Hippocampal formation (tissue), 2 donors: ENCODE measurements around the gene BCAR1.
"Not testable (repeated sequence)": the region's sequence is repeated elsewhere in the genome, so short reads cannot be mapped to it uniquely, and the experiment has no call there.

Experiments used
- DNase-seq, 2 donors: peaks; one replicate each; lab custom pipeline; 2025; lab: John Stamatoyannopoulos, UW

BCAR1 gene, protein sequence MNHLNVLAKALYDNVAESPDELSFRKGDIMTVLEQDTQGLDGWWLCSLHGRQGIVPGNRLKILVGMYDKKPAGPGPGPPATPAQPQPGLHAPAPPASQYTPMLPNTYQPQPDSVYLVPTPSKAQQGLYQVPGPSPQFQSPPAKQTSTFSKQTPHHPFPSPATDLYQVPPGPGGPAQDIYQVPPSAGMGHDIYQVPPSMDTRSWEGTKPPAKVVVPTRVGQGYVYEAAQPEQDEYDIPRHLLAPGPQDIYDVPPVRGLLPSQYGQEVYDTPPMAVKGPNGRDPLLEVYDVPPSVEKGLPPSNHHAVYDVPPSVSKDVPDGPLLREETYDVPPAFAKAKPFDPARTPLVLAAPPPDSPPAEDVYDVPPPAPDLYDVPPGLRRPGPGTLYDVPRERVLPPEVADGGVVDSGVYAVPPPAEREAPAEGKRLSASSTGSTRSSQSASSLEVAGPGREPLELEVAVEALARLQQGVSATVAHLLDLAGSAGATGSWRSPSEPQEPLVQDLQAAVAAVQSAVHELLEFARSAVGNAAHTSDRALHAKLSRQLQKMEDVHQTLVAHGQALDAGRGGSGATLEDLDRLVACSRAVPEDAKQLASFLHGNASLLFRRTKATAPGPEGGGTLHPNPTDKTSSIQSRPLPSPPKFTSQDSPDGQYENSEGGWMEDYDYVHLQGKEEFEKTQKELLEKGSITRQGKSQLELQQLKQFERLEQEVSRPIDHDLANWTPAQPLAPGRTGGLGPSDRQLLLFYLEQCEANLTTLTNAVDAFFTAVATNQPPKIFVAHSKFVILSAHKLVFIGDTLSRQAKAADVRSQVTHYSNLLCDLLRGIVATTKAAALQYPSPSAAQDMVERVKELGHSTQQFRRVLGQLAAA

DNA sequence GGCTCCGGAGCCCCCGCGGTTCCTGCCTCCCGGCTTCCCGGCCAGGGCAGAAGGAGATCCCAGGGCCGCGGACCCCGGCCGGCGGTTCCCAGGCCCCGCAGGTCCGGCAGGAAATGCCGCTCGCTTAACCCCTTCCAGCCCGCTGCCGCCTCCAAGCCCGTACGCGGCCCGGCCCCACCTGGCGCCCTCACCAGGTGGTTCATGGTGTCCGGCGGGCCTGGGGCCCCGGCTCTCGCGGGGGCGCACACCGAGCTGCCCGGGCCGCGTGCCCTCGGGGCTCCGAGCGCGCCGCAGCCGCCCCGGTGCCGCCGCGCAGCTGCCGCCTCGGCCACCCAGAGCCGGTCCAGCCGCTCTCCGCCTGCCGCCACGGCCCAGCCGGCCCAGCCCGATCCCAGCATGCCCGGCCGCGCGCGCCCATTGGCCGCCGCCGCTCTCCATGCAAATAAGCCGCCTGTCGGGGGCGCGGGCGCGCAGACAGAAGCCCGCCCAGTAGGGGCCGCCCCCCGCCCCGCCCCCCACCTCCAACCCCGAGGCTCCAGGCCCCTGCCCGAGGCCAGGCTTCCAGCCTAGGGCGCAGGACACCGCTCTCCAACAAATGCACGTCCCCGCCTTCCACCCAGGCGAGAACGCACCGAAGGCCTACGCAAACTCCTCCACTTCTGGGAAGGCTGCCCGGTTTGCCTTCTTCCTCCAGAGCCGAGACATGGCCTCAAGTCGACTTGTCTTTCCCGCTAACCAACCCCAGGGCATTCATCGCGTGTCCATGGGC, at the start of gene BCAR1:
BCAR1 (minus strand) TSS at position 345 of the 769 bp plus-strand sequence; CDS start at position 203, 142 bp downstream.
- peak; percentile 78 to 87 for DNase-seq

DNA sequence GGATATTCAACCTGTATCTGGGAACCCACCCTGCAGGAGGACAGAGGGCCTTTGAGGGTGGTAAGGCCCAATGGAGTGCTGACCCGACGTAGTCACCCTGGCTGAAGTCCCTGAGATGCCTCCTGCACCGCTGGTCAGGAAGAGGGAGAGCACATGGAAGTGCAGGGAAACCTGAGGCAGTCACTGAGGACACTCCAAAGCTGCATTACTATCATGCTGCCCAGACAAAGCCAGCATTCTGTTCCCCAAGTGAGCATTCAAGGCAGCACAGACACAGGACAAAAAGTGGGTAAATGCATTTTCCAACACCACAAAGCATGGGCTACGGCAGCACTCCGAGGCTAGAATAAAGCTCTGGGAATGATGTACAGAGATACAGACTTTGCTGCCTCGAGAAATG, 46.8 kb upstream of the BCAR1 start:
- peak in 1 of 2 donors; percentile 35 for DNase-seq

DNA sequence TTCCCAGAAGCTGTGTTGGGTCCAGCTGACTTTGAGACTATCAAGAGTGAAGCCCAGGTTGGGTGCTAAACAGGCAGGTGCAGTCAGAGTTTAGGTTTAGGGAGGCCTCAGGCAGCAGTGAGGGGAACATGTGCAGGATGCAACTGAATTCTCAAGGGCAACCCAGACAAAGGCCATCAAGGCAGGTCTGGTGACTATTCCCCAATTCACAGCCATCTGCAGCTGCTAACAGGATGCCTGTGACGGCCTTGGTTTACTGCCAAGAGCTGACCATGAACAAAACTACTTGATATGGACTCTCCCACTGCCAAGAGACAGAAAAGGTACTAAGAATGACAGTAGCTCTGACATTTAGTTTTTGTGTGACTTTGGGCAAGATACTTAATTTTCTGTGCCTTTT, 45.2 kb upstream of the BCAR1 start:
- DNase-seq: peak in 1 of 2 donors; percentile 18

DNA sequence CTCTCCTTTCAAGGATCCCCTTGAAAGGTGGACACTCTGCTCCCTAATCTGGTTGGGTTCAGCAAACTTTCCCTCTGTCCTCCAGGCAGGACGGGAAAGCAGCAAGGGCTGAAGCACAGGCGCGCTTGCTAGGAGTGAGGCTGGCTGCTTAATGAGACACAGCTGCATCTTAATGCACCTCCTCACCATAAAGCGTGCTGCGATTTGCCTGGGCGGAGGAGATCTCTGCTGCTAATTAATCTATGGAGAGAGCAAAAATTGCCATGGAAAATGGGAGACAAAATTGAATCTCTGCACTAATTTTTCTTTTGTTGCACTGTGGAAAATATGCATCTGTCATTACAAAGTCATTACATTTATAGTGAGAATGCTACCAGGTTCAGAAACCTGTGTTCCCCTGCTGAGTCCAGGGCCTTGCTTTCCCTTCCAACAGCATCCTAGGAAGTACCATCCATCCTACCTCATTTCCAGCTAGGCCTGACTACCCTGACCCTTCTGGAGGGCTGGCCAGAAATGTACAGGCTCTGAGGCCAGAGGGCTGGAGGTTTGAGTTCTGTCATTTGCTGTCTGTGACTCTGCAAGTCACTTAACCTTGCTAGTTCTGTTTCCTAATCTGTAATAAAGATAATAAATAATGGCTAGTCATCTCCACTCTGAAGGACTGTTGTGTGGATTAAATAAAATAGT, 43.5 kb upstream of the BCAR1 start:
- DNase-seq: no peak

DNA sequence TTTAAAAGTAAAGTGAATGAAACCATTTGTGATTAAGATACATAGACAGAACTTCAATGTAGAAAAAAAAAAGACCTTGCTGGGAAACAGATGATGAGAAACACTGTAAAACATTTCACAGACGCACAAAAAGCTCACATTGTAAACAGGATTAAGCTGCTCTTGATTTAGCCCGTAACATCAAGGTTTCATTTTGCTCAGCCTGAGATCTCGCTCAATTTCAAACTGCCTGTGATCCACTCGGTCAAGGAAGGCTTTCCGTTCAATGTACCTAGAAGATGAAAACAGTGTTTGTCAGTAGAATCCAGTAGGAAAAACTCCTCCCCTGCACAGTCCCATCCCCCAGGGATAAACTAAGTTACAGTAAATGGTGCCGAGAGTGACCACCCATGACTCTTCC, 42.3 kb upstream of the BCAR1 start:
- DNase-seq: no peak

DNA sequence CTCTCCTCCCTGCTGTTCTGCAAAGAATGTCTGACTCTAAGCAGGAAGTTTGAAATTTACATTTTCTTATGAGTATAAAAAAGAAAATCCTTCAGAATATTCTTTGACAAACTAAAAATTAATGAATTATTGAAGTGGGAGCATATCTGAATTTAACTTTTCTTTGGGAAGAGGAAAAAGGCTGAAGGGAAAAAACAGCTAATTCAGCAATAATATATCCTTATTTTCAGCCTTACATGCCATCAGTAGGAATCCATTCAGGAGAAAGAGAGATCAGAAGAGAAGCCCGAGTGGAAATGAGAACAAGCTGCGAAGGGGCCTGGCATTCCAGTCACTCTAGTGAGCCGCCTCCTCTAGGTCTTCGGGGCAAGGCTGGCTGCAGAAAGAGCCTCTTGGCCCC, 41.7 kb upstream of the BCAR1 start:
- DNase-seq: no peak

DNA sequence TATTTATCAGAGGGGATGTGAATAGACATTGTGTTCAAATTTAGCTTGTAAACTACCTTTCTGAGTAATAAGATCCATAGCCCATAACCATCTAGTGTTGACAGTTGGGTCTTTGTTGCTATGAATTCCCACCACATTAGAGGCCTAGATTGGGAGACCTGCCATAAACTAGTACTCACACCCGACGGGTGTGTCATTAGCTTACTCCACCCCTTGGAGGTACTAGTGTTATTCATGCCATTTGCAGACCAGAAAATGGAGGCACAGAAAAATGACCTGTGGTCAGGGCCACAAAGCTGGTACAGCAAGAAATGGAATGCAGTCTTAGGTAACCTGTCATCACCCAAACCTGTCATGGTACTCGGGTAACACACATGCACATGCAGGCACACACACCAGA, 41.3 kb upstream of the BCAR1 start:
- DNase-seq: no peak

DNA sequence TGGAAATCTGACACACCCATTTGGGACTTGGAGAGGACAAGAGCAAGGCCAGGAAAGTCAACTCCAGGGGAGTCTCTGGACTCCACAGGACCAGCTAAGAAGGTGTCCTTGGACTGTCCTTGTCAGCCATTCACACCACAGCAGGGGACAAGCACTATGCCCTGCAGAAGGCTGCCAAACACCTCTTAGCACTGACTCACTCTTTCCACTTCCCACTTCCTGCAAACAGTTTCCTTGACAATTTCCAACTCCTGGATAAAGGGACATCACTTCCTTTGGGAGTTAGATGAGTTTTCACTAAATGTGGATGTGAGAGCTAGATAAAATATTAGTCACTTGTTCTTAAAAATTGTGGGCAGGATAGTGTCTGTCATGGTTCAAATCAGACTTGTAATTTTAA, 37.8 kb upstream of the BCAR1 start:
- DNase-seq: no peak

DNA sequence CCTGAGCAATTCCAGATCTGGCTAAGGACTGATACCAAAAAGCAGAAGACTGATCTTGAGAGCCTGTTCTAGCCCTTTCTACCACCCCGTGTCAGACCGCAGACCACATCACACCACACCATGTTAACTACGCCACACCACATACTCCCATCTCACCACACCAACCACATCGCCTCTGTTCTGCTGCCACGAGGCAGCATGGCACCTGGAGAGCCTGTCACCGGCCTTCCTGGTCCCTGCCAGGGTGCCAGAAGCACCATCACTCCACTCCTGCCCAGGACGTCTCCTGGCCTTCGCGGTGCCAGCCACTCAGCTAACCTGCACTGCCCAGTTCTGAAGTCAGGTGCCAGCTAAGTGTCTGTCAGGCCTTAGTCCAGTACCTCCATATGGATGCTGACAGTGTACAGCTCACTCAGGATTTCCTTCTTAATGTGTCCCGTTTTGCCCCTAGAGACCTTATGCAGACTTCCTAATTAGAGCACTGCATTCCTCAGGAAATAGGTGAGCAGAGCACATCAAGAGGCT, 37.2 kb upstream of the BCAR1 start:
- DNase-seq: no peak

DNA sequence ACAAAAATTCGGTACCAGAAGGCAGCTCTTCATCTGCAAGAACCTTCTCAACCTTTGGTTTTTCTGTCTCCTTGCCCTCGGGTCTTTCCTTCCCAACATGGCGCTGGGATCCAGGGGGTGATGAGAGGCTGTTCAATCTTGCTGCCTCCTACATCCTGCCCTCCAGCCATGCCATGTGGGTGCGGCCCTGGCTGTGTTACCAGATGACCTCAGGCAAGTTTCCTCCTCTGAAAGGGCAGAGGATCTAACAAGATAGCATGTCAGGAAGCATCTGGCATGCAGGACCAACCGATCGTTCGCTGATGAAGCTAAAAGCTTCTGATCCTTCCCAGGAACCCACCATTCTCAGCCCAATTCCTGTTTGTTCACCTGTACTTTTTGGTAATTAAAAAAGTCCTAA, 36.8 kb upstream of the BCAR1 start:
- DNase-seq: no peak

DNA sequence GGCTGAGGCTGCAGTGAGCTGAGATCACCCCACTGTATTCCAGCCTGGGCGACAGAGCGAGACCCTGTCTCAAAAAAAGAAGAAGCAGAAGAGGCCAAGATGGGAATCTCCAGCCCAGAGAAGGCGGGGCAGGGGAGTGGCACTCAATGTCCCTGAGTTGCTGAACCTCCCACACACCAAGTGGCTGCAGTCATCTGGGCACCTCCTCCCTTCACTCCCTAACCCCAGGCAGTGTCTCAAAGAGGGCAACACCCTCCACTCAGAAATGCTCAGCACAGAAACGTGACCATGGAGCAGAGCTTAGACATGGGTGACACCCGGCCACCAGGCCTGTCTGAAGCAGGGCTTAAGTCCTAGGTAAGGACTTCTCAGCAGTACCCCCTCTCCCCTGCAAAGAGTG, 36.3 kb upstream of the BCAR1 start:
- DNase-seq: no peak

DNA sequence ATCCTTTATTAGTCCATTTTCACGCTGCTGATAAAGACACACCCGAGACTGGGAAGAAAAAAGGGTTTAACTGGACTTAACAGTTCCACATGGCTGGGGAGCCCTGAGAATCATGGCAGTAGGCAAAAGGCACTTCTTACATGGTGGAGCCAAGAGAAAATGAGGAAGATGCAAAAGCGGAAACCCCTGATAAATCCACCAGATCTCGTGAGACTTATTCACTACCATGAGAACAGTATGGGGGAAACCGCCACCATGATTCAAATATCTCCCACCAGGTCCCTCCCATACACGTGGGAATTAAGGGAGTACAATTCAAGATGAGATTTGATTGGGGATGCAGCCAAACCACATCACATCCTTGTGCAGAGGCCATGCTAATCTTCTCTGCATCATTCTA, 35.0 kb upstream of the BCAR1 start:
- DNase-seq: no peak

DNA sequence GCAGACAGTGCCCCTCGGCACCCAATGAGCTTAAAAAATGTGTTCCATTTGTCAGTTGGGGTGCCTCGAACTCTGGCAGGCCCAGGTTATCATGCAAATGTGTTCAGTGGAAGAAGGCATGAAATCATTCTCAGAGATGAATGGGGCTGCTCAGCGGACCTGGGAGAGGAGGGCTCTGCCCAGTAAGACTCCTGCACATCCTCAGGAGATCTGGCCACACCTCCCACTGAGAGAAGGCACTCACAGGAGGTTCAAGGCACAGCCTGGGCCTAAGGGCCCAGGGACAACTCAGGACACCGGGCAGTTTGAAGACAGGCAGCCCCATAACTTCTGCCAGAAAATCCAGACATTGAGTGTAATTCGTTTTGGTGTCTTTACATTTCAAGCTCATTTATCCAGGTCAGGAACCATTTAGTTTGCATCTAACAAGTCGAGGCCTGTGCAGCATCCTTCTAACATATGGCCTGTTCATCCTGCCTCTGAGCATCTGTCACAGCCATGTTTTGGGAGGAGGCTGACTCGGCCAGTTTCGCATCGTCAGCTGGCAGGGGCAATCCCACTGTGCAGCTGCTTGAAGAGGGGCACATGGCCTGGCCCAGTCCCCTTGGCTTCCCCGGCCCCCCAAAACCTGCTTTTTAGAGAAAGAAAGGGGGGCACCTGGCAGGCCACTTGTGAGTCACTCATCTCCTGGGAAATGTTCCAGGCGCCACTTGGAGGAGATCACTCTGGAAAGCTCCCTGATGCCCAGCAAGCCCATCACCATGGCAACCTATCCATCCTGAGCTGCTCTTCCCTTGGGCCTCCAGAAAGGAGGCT, 31.2 kb upstream of the BCAR1 start:
- DNase-seq: no peak

DNA sequence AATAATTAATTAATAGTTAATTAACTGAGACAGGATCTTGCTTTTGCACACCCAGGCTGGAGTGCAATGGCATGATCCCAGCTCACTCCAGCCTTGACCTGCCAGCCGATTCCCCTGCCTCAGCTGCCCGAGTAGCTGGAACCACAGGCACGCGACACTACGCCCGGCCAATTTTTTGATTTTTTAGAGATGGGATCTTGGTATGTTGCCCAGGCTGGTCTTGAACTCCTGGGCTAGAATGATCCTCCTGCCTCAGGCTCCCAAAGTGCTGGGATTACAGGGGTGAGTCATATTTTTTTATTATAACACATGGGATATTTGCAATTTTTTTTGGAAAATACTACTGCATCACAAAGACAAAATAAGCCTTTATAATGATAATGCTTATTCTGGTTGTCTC, 30.4 kb upstream of the BCAR1 start:
- no peak for DNase-seq

DNA sequence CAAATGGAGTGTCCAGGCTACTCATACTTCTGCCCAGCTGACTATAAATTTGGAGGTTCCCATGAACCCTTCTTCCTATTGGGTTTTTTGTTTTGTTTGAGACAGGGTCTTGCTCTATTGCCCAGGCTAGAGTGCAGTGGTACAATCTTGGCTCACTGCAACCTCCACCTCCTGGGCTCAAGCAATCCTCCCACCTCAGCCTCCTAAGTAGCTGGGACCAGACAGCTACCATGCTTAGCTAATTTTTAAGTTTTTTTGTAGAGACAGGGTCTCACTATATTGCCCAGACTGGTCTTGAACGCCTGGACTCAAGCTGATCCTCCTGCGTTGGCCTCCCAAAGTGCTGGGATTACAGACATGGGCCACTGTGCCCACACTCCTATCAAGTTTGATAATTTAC, 29.6 kb upstream of the BCAR1 start:
- not testable (repeated sequence) for DNase-seq

DNA sequence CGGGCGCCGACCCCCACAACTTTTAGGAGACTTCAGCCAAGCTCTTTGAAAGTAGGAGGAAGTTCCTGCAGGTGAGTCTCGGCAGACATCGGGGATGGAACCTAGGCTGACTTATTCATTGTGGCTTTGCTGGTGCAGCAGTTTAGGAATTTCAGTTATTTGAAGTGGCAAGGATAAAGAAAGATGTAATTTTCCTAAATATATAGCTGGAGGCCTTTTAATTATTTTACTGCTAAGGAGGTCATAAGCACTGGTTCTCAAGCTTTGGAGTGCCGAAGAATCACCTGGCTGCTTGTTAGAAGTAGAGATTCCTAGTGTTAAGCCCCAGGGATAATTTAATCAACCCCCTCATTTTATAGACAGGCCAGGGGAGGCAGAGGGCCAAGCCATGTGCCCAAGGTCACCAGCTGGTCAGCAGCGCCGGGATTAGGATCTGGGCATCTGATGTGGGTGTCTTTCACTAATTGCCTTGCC, 28.9 kb upstream of the BCAR1 start:
- no peak for DNase-seq

DNA sequence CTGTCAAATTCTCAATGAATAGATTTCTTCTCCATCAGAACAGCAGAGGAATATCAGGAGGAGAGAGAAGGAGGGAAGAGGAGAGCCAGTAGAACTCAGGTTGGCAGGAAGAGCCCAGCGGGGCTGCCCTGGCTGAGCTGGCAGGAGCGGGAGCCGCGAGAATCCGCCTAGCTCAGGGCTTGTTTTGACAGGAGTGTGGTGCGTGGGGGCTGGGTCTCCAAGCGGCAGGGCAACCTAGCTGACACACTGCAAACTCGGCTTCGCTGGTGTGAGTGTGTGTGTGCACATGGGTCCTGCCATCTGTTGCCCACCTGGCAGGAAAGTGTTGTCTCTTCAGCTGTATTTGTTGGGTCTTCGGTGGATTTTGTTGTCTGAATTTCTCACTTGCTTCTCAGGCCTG, 27.9 kb upstream of the BCAR1 start:
- DNase-seq: no peak

DNA sequence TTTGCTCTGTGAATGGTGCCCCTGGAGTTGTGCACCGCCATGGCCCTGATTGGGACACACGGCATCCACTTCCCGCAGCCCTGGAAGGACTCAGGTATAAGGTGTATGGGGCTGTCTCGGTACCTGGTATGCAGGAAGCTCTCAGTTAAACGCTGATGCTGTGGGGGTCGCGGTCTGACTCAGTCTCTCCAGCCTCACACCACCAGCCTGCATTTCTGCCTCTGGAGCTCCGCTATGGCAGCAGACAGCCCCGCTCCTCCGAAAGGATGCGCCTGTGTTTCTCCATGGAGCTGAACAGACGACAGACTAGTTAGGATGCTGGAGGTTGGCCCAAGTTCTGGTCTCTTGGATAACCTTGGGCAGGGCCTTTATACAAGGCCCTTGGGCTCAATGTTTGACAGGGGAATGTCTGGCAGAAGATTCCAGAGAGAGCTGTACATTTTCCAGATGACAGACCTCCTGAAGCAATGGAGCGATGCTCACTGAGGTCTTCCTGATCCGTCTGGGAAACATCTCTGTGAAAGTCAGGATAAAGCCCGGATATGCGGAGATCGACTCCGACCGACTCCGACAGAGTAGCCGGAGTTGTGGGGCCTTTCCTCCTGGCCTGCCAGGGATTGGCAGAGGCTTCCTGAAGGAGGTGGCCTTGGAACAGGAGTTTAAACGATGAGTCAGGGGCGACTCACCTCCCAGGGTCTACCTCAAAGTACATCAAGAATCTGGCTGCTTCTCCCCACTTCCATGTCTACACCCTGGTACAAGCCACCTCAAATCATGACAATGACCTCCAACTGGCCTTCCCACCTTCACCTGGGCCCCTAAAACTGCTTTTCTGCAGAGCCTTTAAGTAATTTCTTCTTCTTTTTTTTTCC, 21.9 kb upstream of the BCAR1 start:
- no peak for DNase-seq

DNA sequence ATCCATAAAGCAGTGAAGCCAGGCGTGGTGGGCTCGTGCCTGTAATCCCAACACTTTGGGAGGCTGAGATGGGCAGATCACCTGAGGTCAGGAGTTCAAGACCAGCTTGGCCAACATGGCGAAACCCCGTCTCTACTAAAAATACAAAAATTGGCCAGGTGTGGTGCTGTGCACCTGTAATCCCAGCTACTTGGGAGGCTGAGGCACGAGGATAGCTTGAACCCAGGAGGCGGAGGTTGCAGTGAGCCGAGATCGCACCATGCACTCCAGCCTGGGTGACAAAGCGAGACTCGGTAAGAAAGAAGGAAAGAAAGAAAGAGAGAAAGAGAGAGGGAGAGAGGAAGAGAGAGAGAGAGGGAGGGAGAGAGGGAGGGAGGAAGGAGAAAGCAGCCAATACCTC, 21.2 kb upstream of the BCAR1 start:
- not testable (repeated sequence) for DNase-seq
